SU-DHL-6 (cell line): ENCODE measurements around the gene ARMH2.

Source experiments
- EZH2phosphoT487 ChIP-seq: fragments of 200-600 bp; sonication (generic), shearing (Covaris generic); conservative IDR thresholded peaks from 2 replicates; pipeline ENCODE4 v1.6.1; 2018; ENCODE audit warnings: mild to moderate bottlenecking, antibody characterized with exemption, low read length, moderate library complexity, mixed read lengths
- TF ChIP-seq, protein P1 (sequence below): fragments of 200-600 bp; sonication (generic); IDR thresholded peaks from one replicate; pipeline ENCODE4 v1.5.1; 2017; ENCODE audit warnings: antibody characterized with exemption, mild to moderate bottlenecking, low read length, moderate library complexity; ENCODE audit not compliant: insufficient read depth, poor library complexity, severe bottlenecking

DNA sequence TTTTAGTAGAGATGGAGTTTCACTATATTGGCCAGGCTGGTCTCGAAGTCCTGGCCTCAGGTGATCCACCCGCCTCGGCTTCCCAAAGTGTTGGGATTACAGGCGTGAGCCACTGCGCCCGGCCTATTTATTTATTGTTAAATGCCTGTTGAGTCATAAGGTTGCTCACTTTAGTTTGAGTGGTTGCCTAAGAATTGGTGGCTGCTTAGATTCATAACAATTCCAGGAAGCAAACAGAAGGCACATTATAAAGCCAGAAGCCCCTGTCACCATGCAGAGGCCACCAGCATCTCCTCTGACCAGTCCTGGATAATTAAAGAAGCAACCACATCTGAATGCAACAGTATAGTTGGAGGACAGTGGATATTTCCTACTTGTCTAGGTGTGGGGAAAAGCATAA is 24.0 kb upstream of the ARMH2 start:
- TF ChIP-seq, protein P1, sequence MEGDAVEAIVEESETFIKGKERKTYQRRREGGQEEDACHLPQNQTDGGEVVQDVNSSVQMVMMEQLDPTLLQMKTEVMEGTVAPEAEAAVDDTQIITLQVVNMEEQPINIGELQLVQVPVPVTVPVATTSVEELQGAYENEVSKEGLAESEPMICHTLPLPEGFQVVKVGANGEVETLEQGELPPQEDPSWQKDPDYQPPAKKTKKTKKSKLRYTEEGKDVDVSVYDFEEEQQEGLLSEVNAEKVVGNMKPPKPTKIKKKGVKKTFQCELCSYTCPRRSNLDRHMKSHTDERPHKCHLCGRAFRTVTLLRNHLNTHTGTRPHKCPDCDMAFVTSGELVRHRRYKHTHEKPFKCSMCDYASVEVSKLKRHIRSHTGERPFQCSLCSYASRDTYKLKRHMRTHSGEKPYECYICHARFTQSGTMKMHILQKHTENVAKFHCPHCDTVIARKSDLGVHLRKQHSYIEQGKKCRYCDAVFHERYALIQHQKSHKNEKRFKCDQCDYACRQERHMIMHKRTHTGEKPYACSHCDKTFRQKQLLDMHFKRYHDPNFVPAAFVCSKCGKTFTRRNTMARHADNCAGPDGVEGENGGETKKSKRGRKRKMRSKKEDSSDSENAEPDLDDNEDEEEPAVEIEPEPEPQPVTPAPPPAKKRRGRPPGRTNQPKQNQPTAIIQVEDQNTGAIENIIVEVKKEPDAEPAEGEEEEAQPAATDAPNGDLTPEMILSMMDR: no peak
- TF ChIP-seq EZH2phosphoT487: no peak
